PFSK-1 (cell line): Measurements from ENCODE around the gene C19orf38.

Experiments
- FOXP2 ChIP-seq: optimal IDR thresholded peaks from 2 replicates; pipeline ENCODE3; 2011; ENCODE audit warnings: borderline replicate concordance, control low read depth, inconsistent platforms; ENCODE audit not compliant: insufficient read depth; ENCODE audit errors: extremely low read length, extremely low read depth
- POLR2AphosphoS5 ChIP-seq: IDR thresholded peaks from 2 replicates; pipeline ENCODE4 v1.6.1; 2012; ENCODE audit warnings: low read depth, mild to moderate bottlenecking, control low read depth, low read length, moderate library complexity
- SIN3A ChIP-seq: IDR thresholded peaks from 2 replicates; pipeline ENCODE4 v1.6.1; 2012; ENCODE audit warnings: mild to moderate bottlenecking, low read length, moderate library complexity, borderline replicate concordance; ENCODE audit not compliant: insufficient read depth
- TAF1 ChIP-seq: IDR thresholded peaks from 2 replicates; pipeline ENCODE4 v1.6.1; 2012; ENCODE audit warnings: low read length, control low read depth, borderline replicate concordance; ENCODE audit not compliant: insufficient read depth

DNA sequence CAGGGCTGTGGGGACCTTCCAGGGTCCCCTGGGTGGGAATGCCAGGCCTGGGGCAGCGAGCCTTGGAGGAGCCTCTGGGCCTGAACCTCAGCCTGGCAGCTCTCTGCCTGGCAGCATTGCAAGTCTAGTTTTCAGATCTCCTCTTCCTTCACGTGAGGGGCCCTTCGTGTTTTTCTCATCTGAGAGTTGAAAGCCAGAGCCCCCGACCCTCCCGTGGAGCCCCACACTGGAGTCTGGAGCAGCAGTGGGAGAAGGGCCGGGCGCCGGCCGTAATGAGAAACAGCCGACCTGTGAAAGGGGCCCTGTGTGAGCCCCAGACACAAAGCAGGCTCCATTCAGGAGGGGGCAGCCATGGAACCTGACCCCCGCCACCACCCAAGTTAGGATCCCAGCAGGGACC, 31.5 kb upstream of the C19orf38 start:
- no peak for TF ChIP-seq POLR2AphosphoS5
- TF ChIP-seq SIN3A = no peak
- TF ChIP-seq TAF1 = no peak
- TF ChIP-seq FOXP2 = no peak
